Hepatocyte (in vitro differentiated cells): ENCODE measurements around the gene MGLL. TPM values are rescaled to one million over a fixed set of nuclear protein-coding genes. Genes with fewer than 3 reads are reported as not detected.

ENCODE experiments used
- DNase-seq: peaks from one replicate; pipeline ENCODE4 v3.0.0-alpha.2; 2016; ENCODE audit warnings: low spot score
- H2AFZ ChIP-seq: fragments of 200-600 bp; sonication (generic); 2 replicates; pipeline ENCODE4 v1.6.0; 2016; ENCODE audit warnings: antibody characterized with exemption, mild to moderate bottlenecking
- H3K27ac ChIP-seq: fragments of 200-600 bp; sonication (generic); 2 replicates; pipeline ENCODE4 v1.5.1; 2016; ENCODE audit warnings: mild to moderate bottlenecking
- H3K27me3 ChIP-seq: fragments of 200-600 bp; sonication (generic); 2 replicates; pipeline ENCODE4 v1.6.1; 2016
- H3K36me3 ChIP-seq: fragments of 200-600 bp; sonication (generic); replicated peaks from 2 replicates; pipeline ENCODE4 v1.5.1; 2016; ENCODE audit warnings: low read depth; ENCODE audit not compliant: insufficient read depth
- H3K4me1 ChIP-seq: fragments of 200-600 bp; sonication (generic); 2 replicates; pipeline ENCODE4 v1.5.1; 2016; ENCODE audit warnings: mild to moderate bottlenecking, moderate library complexity; ENCODE audit not compliant: insufficient read depth
- H3K4me2 ChIP-seq: fragments of 200-600 bp; sonication (generic); 2 replicates; pipeline ENCODE4 v1.6.0; 2016
- H3K4me3 ChIP-seq: fragments of 200-600 bp; sonication (generic); 2 replicates; pipeline ENCODE4 v1.5.1; 2016; ENCODE audit warnings: mild to moderate bottlenecking
- H3K79me2 ChIP-seq: fragments of 200-600 bp; sonication (generic); 2 replicates; pipeline ENCODE4 v1.6.0; 2017; ENCODE audit warnings: mild to moderate bottlenecking
- H3K9me2 ChIP-seq: fragments of 200-600 bp; sonication (generic); replicated peaks from 2 replicates; pipeline ENCODE4 v1.6.0; 2017; ENCODE audit warnings: mild to moderate bottlenecking; ENCODE audit not compliant: insufficient read depth
- H3K9me3 ChIP-seq: fragments of 200-600 bp; sonication (generic); 2 replicates; pipeline ENCODE4 v1.5.1; 2016; ENCODE audit warnings: low read depth, mild to moderate bottlenecking
- H4K20me1 ChIP-seq: fragments of 200-600 bp; sonication (generic); 2 replicates; pipeline ENCODE4 v1.6.0; 2016; ENCODE audit warnings: mild to moderate bottlenecking; ENCODE audit not compliant: insufficient read depth, poor library complexity, severe bottlenecking
- EZH2 ChIP-seq: fragments of 200-600 bp; sonication (generic); IDR thresholded peaks from 2 replicates; pipeline ENCODE4 v1.6.1; 2016; ENCODE audit warnings: antibody characterized with exemption, mild to moderate bottlenecking, borderline replicate concordance
- EZH2phosphoT487 ChIP-seq: fragments of 200-600 bp; sonication (generic); IDR thresholded peaks from one replicate; pipeline ENCODE4 v1.6.1; 2018; ENCODE audit warnings: antibody characterized with exemption, mild to moderate bottlenecking, low read depth, moderate library complexity; ENCODE audit not compliant: unreplicated experiment, severe bottlenecking
- WGBS: methylation state at CpG from one replicate; pipeline ENCODE4 v1.1.6; 2016; ENCODE audit warnings: low lambda C conversion rate; ENCODE audit errors: missing lambda C conversion rate; 5-methylcytosine and 5-hydroxymethylcytosine counted together
- polyA plus RNA-seq: library from polyadenylated mRNA; unstranded; fragments of >200 nt; fragmentation: Nextera tagmentation; extraction: Ambion mirVana; gene quantifications from 2 replicates; pipeline ENCODE4 v1.2.1, GENCODE V29; 2016
- total RNA-seq: library from RNA; depleted of rRNA; stranded (reverse); fragments of >200 nt; gene quantifications from 2 replicates; pipeline ENCODE4 v1.2.3, GENCODE V29; 2014
- TF ChIP-seq, protein P1 (sequence below): fragments of 200-600 bp; sonication (generic); IDR thresholded peaks from 2 replicates; pipeline ENCODE4 v1.5.1; 2016; ENCODE audit warnings: antibody characterized with exemption, mild to moderate bottlenecking; ENCODE audit not compliant: poor library complexity

MGLL gene
- total and polyA plus RNA-seq, 2 experiments from 2014 or later: 7.3 to 21.4 TPM

GRCh38 chr3:127784283-127784682, 38.0 kb downstream of the MGLL start:
- Histone ChIP-seq H4K20me1 (no peaks in the 10 kb centered on the region), H2AFZ (no peak overlapping the region), H3K27ac (no peak overlapping the region), H3K9me2 (no peaks in the 10 kb centered on the region), H3K36me3 (no peaks in the 10 kb centered on the region), H3K27me3 (no peaks in the 10 kb centered on the region), H3K79me2 (no peaks in the 10 kb centered on the region), H3K9me3 (no peaks in the 10 kb centered on the region), H3K4me3 (no peak overlapping the region), H3K4me2 (no peak overlapping the region), H3K4me1 (peaks cover 14% of the 10 kb centered on the region)
- 97% methylated on average over 7 of the region's 7 CpGs for WGBS
- DNase-seq: no peak
- TF ChIP-seq EZH2 (no peak), EZH2phosphoT487 (no peak)
- TF ChIP-seq, protein P1, sequence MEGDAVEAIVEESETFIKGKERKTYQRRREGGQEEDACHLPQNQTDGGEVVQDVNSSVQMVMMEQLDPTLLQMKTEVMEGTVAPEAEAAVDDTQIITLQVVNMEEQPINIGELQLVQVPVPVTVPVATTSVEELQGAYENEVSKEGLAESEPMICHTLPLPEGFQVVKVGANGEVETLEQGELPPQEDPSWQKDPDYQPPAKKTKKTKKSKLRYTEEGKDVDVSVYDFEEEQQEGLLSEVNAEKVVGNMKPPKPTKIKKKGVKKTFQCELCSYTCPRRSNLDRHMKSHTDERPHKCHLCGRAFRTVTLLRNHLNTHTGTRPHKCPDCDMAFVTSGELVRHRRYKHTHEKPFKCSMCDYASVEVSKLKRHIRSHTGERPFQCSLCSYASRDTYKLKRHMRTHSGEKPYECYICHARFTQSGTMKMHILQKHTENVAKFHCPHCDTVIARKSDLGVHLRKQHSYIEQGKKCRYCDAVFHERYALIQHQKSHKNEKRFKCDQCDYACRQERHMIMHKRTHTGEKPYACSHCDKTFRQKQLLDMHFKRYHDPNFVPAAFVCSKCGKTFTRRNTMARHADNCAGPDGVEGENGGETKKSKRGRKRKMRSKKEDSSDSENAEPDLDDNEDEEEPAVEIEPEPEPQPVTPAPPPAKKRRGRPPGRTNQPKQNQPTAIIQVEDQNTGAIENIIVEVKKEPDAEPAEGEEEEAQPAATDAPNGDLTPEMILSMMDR: no peak

- H3K36me3 ChIP-seq: no peaks in the 10 kb centered on the region
- no peaks in the 10 kb centered on the region for H3K9me2 ChIP-seq
- H3K4me1 ChIP-seq: peaks cover 15% of the 10 kb centered on the region
- H3K4me2 ChIP-seq: no peak overlapping the region
- no peak for DNase-seq
- H3K4me3 ChIP-seq: no peak overlapping the region
- no peak overlapping the region for H3K27ac ChIP-seq
- no peak overlapping the region for H2AFZ ChIP-seq
- H3K79me2 ChIP-seq: no peaks in the 10 kb centered on the region
- H3K9me3 ChIP-seq: no peaks in the 10 kb centered on the region
- no peaks in the 10 kb centered on the region for H3K27me3 ChIP-seq
- no peaks in the 10 kb centered on the region for H4K20me1 ChIP-seq
- 72% methylated on average over 4 of the region's 4 CpGs for WGBS
- TF ChIP-seq EZH2phosphoT487 (no peak), EZH2 (no peak)
- TF ChIP-seq, protein P1: no peak
Observed at GRCh38 chr3:127783642-127784160, 38.6 kb downstream of the MGLL start.

- peaks cover 18% of the 10 kb centered on the region for H3K4me1 ChIP-seq
- H3K4me2 ChIP-seq: no peak overlapping the region
- no peaks in the 10 kb centered on the region for H3K36me3 ChIP-seq
- TF ChIP-seq, protein P1: no peak
- TF ChIP-seq EZH2 (no peak), EZH2phosphoT487 (no peak)
- H3K9me3 ChIP-seq: no peaks in the 10 kb centered on the region
- H3K4me3 ChIP-seq: no peak overlapping the region
- H2AFZ ChIP-seq: no peak overlapping the region
- 91% methylated on average over 9 of the region's 9 CpGs for WGBS
- H3K27ac ChIP-seq: no peak overlapping the region
- DNase-seq: no peak
- H3K9me2 ChIP-seq: no peaks in the 10 kb centered on the region
- H3K79me2 ChIP-seq: no peaks in the 10 kb centered on the region
- H3K27me3 ChIP-seq: no peaks in the 10 kb centered on the region
- H4K20me1 ChIP-seq: no peaks in the 10 kb centered on the region
Observed at GRCh38 chr3:127783166-127783565, 39.1 kb downstream of the MGLL start.

DNA sequence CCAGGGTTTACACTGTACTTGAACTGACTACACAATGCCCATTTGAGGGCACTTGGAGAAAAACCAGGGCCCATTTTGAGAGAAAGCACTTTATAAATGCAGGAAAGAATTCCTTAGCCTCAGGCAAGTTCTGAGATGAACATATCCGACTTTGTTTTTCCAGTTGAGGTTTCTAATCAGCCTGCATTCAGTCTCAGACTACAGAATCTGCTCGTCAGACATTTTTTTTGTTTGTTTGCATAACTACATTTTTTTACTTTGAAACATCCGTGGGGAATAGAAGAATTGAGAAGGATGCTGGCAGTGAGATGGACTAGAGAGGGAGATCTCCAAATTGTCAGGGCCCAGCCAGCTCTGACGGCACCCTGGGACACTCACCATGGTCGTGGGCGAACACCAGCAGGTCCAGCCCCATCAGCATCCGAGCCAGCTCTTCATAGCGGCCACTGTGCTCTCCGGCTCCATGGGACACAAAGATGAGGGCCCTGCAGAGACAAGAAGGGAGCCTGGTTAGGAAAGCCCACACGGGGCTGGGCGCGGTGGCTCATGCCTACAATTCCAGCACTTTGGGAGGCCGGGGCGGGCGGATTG, 40.8 kb downstream of the MGLL start:
- Histone ChIP-seq H4K20me1 (no peaks in the 10 kb centered on the region), H3K79me2 (no peaks in the 10 kb centered on the region), H3K9me3 (no peaks in the 10 kb centered on the region), H3K4me1 (peaks cover 15% of the 10 kb centered on the region), H3K27ac (peak overlapping the region; percentile 23), H2AFZ (no peak overlapping the region), H3K36me3 (no peaks in the 10 kb centered on the region), H3K27me3 (no peaks in the 10 kb centered on the region), H3K4me2 (no peak overlapping the region), H3K9me2 (no peaks in the 10 kb centered on the region), H3K4me3 (no peak overlapping the region)
- DNase-seq: no peak
- 75% methylated on average over 15 of the region's 15 CpGs for WGBS
- TF ChIP-seq EZH2 (no peak), EZH2phosphoT487 (no peak)
- TF ChIP-seq, protein P1: no peak
